ENCODE results near the gene SYNPR.
"Not testable (repeated sequence)": the region's sequence is repeated elsewhere in the genome, so short reads cannot be mapped to it uniquely, and the experiment has no call there.

The SYNPR gene

DNA sequence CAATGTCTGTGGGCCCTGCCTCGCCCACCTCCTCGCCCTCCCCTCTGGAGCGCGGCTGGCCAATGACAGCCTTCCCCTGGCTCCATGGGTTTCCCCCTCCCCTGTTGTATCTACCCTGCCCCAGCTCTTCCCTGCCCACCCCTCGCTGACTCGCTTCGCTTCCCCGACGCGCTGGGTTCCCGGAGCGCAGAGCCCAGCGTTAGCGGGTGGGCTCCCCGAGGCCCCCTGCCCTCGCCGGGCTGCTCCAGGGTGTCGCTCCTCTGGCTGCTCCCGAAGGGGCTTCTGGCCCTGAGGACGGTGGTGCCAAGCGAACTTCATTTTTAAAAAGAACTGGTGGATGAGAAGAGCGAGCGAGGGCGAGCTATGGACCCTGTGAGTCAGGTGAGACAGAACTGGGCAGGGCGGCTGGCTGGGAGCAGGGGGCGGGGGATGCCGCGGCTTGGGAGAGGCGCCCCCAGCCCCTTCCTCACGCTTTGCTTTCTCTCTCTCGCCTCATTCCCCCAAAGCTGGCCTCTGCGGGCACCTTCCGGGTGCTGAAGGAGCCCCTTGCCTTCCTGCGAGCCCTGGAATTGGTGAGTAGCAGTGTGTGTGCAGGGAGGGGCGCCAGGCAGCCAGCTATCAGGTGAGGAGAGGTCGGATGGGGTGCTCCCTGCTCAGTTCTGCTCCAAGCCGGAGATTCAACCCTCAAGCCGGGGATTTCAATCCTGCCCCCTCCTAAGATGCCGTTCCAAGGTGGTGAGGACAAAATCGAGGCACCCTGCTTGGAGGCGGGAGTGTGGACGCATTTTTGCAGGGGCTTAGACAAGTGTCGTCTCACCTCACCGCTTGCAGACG lies at the start of gene SYNPR:
Gene SYNPR (plus strand): TSS at position 138 of the 834 bp plus-strand sequence.
- DNase-seq: peak; percentile 24

DNA sequence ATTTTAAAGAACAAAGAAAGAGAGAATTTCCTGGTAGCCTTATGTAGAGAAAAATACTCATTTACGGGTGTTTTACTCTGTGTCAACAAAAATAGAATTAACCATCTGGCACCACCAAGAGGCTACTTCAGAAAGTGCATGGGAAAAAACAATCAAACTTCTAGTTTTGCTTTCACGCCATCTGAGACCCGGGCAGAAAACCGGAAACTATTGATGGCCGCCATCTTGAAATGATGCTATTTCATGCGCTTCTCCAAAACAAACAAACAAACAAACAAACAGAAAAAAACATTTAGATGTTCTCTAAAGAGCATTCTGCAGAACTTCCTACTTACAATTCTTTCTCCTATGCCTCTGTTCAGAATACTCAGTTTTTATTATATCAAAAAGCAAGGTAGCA lies 49.4 kb upstream of the SYNPR start:
- DNase-seq: peak; percentile 31

DNA sequence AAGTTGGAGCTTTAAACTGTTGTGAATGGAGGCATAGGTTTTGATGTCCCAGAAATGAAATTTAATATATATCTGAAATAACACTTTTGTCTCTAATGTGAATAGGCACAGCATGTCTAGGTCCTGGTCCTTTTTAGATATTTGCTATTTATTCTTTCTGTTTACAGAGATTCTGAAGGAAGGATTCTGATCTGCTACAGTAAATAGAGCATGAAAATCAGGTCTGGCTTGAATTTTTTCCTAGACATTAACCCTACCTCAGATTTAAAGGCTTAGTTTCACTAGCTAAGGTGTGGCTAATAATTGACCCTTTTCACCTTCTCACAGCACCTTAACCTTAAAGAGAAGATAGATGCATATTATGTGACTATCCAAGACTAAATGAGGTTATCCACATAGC lies 48.0 kb upstream of the SYNPR start:
- DNase-seq: no peak

DNA sequence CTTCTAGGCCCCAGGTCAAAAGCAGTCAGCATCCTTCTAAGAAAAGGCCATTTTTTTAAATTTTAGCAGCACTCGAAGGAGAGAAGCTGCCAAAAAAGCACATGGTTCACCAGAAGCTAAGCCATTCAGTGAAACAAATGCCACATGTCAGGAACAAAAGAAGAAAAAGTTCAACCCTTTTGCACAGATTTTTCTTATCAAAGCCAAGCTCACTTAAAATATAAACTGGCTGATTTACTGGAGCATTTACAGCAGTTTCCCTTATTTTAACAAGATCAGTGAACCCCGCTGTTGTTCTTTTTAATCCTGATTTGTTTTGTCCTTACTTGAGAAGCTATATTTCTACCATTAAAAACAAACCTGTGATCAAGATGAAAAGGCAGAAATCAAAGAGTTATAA lies 46.5 kb upstream of the SYNPR start:
- no peak for DNase-seq

DNA sequence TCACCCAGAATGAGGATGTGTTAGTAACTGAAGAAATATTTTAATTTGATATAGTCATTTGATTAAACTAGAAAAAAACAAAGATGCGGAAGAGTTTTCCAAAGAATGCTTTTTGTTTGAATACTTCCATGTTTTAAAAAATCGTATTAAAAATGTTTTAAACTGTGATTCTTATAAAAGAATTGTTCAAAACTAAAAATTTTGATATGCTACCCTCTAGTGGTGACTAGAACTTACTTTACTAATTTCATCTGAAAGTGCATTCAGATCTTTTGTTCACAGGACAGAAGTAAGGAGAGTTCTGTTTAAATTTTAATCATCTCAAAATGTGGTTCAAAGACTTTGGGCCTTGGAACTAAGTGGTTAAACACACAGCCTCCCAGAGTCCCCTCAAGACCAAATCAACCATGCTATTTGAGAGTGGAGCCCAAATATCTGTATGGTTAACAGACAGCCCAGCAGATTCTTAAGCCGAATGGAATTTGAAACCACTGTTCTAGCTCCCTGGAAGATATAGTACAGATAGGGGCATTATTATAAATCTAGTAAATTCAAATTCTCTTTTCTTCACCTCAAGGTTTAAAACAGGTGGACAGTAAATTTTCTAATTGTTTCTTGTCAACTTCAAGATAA lies 45.2 kb upstream of the SYNPR start:
- no peak for DNase-seq

DNA sequence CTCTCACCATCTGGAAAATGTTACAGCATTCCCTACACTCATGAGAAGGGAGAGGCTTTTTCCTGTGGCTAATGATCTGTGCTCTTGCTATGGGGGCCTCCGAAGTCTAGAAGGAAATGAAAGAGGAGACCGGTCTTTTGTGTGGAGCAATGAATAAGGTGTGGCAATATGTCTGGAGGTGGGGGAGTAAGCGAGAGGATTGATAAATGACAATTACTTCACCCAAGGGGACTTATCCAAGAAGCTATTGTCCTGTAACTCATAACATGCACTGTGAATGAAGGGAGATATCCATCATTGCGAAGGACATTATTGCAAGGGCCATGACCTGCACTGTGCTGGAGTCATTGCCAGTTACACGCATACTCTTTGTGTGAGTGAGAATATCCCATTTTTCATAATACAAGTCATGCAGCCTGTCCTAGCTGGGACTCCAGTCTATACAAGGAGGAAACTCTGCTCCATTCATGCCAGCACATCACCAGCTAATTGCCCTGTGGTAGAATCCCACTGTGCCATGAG lies 37.7 kb upstream of the SYNPR start:
- DNase-seq: no peak

DNA sequence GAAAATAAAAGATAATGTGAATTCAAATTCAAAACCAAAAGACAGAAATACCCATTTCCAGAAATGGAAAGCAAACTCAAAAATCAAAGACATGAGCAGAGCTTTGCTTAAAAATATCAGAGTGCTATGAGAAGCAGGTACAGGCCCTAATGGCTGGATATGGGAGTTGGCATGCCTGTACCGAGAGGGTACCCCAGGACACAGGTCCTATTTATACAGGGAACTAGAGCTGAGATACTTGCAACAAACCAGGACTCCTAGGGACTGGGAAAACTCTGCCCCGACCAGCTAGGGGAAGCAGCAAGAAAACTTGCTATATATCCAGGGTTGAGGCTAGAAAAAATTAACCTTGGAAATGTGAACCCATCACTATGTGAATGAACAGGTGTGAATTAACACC lies 36.0 kb upstream of the SYNPR start:
- DNase-seq: no peak

DNA sequence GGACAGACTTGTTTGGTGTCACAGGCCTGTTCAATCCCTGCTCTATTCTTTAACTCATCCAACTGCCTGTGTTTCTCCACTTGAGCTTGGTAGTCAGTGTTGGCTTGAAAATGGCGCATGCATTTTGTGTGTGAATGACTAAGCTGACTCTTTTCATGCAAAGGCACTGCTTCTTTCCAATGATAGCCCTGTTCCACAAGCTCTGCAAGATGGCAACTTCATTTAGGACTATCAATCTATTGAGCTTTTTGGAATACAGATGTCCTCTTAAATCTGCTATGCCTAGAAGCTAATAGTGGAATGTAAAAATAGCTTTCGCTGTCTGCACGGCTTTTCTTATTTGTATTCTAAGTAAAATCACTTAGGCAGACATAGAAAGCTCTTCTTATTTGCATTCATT lies 33.6 kb upstream of the SYNPR start:
- no peak for DNase-seq

DNA sequence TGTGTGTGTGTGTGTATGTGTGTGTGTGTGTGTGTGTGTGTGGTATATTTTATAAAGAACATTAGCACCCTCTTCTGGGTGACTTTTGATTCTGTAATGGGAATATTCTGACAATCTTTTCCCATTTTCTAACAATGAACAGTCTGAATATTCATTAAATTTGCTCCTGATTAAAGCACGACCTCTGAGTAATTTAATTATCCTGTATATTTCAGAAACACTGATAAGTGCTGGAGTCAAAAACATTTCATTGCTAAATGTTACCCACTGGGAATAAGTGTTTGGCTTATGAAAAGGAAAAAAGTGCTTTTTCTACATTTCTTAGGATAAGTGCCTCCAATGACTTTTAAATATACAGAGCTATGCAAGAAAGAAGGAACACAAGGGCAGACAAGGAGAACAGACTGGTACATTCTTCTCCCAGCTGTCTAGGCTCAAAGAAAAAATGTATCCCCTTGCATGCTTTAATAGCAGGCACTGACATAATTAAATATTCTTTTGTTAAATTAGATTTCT lies 32.3 kb upstream of the SYNPR start:
- no peak for DNase-seq

DNA sequence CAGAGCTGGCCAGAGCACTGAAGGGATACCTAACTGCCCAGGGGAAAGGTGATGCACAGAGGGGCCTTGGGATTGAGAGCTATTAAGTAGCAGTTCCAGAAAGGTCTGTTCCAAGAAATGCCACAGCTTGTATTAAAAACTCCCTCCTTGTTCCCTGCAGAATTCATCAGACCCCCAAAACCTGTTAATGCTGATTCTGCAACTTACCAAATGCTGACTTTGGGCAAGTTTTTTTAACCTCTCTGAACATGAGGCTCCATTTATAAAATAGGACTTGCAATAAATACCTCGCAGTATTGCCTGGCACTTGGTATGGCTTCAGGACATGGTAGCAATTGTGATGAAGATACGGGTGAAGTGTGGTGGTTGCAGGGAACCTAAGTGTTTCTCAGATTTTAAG lies 30.1 kb upstream of the SYNPR start:
- DNase-seq: no peak

DNA sequence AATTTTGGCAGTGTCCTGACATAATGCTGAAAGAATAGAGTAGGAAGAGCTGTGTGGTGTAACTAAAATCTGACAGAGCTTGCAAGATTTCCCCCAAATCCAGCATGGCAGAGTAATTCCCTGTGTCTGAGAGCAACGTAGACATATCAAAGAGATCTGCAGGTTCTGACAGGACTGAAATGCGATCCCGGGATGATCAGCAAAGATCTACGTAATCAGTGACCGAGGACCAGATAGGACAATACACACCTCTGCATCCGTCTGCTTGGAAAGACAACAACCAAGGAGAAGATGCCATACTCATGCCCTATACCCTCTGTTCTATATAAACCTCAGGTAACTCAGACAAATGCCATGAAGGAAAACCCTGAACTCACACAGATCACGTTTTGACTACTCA lies 26.6 kb upstream of the SYNPR start:
- no peak for DNase-seq

DNA sequence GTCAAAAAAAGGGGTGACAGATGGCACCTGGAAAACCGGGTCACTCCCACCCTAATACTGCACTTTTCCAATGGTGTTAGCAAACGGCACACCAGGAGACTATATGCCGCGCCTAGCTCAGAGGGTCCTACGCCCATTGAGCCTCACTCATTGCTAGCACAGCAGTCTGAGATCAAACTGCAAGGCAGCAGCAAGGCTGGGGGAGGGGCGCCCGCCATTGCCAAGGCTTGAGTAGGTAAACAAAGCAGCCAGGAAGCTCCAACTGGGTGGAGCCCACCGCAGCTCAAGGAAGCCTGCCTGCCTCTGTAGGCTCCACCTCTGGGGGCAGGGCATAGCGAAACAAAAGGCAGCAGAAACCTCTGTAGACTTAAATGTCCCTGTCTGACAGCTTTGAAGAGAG lies 22.3 kb upstream of the SYNPR start:
- not testable (repeated sequence) for DNase-seq

DNA sequence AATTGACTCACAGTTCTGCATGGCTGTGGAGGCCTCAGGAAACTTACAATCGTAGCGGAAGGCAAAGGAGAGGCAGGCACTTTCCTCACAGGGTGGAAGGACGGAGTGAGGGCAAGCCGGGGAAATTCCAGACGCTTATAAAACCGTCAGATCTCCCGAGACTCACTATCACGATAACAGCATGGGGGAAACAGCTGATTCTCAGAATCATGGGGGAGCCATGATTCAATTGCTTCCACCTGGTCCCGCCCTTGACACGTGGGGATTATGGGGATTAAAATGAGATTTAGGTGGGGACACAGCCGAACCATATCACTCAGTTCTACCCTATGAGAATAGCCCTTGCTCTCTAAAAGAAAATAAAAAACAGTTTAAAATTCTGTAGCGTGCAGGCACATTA lies 13.4 kb upstream of the SYNPR start:
- DNase-seq: no peak

DNA sequence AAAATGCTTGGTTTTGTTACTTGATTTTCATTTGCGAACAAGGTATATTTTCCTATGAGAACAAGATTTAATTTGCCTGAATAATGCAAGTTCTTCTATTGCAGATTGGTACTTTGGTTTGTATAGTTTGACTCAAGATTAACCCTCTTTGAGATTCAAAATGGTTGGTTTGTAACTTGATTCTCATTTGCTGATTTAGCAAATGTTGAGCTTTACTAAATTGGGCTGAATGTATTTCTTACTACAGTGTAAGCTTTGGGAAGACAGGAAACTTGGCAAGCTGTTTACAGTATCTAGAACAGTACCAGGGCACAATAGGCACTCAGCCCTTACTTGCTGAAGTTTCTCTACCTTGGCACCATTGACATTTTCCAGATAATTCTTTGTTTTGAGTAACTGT lies 3.7 kb upstream of the SYNPR start:
- DNase-seq: no peak

DNA sequence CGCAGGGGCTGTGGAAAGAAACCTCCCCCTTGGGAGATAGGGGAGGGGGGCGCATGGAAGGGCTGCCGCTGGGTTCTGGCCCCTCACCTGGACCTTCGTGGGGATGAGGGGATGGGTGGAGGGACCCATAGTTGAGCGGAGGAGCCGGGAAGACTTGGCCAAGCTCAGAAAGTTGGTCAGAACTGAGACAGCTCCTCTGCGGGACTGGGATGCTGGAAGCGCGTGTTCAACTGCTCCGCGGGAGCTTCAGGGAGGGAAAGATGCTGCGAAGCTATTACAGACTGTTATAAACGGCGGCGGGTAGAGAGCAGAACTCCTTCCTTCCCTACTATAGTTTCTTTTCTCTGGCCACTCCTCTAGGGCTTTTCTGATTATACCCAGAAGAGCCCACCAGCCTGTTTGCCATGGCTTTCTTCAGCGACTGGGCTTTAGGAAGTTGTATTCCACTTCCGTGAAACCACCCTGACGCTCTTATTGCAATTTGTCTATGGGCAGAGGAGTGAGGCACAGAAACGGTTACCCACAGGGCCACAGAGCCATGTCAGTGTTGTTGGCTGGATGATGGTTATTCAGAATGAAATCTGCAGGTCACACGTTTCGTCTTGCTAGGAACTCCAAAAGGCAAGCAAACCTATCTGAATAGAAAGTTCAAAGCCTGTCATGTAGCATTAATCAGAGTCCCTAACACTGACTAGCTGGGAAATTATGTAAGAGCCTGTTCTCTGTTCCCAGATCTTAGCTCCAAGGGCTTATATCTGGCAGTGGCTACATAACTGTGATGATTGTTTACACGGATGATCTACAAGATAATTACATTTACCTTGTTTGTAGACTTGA lies 1.1 kb downstream of the SYNPR start:
- DNase-seq: no peak

DNA sequence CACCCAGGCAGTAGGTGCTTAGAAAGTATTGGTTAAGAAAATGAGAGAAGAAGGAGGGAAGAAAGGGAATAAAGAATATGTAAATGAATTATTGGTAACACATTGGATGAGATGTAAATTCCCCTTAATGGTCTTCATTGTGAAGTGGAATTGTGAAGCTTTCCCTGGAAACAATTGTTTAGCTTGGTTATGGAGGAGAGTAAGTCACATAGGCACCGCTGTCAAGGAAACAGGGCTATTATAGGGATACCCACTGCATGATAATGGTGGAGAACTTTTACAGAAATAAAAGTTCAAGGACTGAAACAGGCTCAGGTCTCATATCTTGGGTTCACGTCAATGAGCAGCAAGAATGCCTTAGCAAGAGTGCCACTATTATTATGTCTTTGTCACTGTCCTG lies 9.5 kb downstream of the SYNPR start:
- DNase-seq: no peak

DNA sequence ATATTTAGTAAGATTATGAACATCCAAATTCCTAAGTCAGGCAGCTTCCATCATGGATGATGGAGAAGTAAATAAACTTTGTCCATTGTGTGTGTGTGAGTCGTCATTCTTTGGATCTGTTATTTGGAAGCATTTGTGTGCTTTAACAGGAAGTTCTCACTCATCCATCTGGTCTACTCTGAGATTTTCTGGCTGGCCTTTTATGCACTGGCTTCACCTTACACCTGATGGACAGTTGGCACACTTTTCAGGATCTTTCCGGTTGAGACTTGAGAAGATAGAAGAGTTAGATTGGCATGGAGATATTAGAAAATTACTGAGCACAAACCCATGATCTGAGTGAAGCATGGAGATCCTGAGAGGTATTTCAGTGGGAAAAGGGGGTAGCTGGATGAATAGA lies 12.6 kb downstream of the SYNPR start:
- no peak for DNase-seq

DNA sequence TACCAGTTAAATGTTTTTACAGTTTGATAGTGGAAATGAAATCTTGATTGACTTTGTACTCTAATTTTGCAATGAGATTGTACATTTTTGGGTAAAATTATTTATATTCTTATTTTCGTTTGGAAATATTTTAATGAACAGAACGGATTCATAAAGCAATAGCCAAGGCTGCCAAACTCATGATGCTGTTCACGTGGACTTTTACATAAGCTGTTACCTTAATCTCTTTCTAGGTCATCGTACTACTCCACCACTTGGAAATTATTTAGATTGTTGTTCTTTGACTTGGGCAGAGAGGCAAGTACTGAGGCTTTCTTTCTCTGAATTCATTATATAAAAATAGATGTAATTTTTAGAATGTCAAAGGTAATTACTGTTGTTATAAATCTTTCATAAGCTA lies 16.2 kb downstream of the SYNPR start:
- no peak for DNase-seq

DNA sequence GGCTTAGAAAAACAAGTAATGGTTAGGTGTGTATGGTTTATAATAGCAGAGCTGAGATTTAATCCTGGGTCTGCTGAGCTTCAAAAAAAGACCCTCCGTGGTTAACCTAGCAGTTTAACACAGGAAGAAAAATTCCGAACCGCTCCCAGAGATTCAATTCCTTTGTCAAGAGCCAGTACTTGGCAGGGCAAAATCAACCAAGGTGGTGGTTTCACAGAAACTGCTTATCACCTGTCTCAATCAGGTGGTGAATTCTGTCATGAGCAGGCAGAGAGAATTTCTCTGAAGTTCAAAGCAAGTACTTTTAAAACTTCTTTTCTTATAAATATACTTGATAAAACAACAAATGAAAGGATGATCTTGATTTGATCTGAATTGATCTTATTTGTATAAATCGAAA lies 17.2 kb downstream of the SYNPR start:
- no peak for DNase-seq

DNA sequence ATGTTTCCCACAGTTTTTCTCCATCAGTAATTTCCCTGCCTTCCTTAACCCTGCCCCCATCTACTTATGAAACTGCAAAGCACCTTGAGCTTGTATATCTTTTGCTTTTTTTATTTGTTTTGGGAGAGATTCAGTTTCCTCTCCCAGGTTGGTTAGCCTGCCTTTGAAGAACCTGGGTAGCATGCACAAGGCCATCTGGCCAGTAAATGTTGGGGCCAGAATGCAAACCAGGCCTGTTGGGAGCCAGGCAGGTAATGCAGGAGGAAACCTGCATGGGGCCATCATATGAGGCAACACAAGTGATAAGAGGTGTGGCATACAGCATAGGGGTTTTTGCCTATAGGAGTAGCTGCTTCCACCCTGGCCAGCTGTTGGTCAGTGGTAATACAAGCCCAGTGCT lies 17.7 kb downstream of the SYNPR start:
- no peak for DNase-seq

DNA sequence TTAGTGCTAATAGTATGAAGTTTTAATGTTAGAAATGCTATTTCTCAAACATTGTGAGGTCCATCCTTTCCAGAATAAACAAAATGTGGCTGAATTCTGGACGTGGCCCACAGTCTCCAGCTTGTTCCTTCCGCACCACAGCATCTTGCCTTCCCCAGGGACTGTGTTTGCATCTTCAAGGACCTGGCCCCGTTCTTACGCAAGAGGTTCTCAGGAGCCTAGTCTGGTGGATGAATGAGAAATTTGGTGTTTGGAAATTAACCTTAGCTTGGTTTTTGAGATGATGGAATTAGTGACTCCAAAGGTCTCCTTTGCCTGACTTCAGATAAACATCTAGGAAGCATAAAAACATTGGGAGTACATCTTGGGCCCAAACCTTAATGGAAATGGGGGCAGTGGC lies 18.1 kb downstream of the SYNPR start:
- DNase-seq: no peak

DNA sequence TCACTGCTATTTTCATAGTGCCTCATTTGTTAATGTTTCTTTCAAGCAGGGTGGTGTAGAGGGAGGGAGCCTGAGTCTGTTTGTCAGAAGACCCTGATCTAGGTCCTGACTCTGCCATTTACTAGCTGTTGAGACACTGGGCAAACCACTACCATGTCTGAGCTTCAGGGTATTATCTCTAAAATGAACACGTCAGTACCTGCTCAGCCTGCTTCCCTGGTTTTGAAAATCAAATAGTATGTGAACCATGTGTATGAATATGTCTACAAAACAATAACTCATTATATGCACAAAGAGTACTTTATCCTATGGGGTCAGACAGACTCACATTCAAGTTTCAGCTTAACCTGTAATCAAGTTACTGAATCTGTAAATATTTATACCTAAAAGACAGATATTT lies 25.1 kb downstream of the SYNPR start:
- no peak for DNase-seq

DNA sequence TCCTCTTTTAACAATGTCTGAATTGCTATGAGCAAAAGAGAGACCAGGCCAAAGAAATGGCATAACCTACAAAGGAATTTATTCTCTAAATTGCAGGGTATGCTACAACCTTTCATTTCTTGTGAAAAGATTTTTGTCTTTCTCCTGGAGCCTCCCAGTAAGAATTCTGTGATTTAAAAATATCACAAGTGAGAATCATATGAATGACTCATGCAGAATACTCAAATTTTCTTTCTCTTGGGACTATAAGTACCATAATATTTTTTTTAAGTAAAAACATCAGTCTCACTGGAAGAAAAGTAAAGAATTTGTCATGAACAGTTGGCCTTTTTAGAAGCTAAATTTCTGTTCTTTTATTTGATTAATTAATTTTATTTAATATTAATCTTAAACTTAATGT lies 26.3 kb downstream of the SYNPR start:
- DNase-seq: no peak
